ENCODE measurements around the gene RXRA. TPM values are rescaled to one million over a fixed set of nuclear protein-coding genes. Genes with fewer than 3 reads are reported as not detected.

Gene RXRA
- polyA plus RNA-seq, 1 donor from 2014 or later, result 2.7 TPM

DNA sequence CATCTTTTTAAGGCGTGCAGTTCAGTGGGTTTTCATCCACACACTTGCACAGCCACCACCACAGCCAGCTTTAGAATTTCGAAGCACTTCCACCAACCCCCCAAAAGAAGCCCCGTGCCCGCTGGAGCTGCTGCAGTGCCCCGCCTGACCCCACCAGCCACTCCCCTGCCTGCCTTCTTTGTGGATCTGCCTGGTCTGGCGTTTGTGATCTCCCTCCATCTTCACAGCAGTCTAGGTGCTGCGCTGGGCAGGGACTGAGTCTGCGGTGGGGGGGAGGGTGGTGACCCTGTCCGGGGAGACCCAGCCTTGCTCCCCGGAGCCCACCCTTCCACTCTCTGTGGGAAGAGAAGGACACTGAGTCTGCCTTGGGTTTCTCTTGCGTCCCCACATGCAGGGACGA lies 40.8 kb downstream of the RXRA start:
- Histone ChIP-seq H3K27ac (ENCODE audit: low read length) (no peak overlapping the region), H3K27me3 (ENCODE audit: insufficient read depth, low read depth, low read length) (no peaks in the 10 kb centered on the region), H3K79me2 (replicated peaks; ENCODE audit: insufficient read depth, low read length) (no peaks in the 10 kb centered on the region), H3K4me3 (ENCODE audit: low read length) (no peak overlapping the region), H3K9me3 (ENCODE audit: low read length) (no peaks in the 10 kb centered on the region), H2AFZ (ENCODE audit: low read depth, low read length) (no peak overlapping the region), H3K4me2 (ENCODE audit: low read length) (no peak overlapping the region), H3K36me3 (ENCODE audit: insufficient read depth, low read length) (no peaks in the 10 kb centered on the region), H3K9ac (ENCODE audit: low read length) (no peak overlapping the region), H3F3A (ENCODE audit: insufficient read depth, low read length, poor library complexity, severe bottlenecking) (no peaks in the 10 kb centered on the region), H4K20me1 (ENCODE audit: insufficient read depth) (no peaks in the 10 kb centered on the region), H3K9me2 (ENCODE audit: insufficient read depth, low read length) (no peaks in the 10 kb centered on the region)
- TF ChIP-seq MXI1 (conservative IDR thresholded peaks at IDR 0.05; ENCODE audit: poor library complexity, severe bottlenecking) (no peak), RAD21 (conservative IDR thresholded peaks at IDR 0.05) (no peak), POLR2AphosphoS5 (IDR thresholded peaks at IDR 0.05) (no peak), EZH2 (IDR thresholded peaks at IDR 0.05; ENCODE audit: borderline replicate concordance, insufficient read depth, low read length, poor library complexity, severe bottlenecking) (no peak), SMC3 (conservative IDR thresholded peaks at IDR 0.05; ENCODE audit: poor library complexity) (no peak), EP300 (conservative IDR thresholded peaks at IDR 0.05; ENCODE audit: poor library complexity, severe bottlenecking) (no peak), TAF1 (IDR thresholded peaks at IDR 0.05; ENCODE audit: low read depth) (no peak)
- TF ChIP-seq, protein P1, sequence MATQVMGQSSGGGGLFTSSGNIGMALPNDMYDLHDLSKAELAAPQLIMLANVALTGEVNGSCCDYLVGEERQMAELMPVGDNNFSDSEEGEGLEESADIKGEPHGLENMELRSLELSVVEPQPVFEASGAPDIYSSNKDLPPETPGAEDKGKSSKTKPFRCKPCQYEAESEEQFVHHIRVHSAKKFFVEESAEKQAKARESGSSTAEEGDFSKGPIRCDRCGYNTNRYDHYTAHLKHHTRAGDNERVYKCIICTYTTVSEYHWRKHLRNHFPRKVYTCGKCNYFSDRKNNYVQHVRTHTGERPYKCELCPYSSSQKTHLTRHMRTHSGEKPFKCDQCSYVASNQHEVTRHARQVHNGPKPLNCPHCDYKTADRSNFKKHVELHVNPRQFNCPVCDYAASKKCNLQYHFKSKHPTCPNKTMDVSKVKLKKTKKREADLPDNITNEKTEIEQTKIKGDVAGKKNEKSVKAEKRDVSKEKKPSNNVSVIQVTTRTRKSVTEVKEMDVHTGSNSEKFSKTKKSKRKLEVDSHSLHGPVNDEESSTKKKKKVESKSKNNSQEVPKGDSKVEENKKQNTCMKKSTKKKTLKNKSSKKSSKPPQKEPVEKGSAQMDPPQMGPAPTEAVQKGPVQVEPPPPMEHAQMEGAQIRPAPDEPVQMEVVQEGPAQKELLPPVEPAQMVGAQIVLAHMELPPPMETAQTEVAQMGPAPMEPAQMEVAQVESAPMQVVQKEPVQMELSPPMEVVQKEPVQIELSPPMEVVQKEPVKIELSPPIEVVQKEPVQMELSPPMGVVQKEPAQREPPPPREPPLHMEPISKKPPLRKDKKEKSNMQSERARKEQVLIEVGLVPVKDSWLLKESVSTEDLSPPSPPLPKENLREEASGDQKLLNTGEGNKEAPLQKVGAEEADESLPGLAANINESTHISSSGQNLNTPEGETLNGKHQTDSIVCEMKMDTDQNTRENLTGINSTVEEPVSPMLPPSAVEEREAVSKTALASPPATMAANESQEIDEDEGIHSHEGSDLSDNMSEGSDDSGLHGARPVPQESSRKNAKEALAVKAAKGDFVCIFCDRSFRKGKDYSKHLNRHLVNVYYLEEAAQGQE (IDR thresholded peaks at IDR 0.05; ENCODE audit: borderline replicate concordance), result no peak
- TF ChIP-seq, protein P2, sequence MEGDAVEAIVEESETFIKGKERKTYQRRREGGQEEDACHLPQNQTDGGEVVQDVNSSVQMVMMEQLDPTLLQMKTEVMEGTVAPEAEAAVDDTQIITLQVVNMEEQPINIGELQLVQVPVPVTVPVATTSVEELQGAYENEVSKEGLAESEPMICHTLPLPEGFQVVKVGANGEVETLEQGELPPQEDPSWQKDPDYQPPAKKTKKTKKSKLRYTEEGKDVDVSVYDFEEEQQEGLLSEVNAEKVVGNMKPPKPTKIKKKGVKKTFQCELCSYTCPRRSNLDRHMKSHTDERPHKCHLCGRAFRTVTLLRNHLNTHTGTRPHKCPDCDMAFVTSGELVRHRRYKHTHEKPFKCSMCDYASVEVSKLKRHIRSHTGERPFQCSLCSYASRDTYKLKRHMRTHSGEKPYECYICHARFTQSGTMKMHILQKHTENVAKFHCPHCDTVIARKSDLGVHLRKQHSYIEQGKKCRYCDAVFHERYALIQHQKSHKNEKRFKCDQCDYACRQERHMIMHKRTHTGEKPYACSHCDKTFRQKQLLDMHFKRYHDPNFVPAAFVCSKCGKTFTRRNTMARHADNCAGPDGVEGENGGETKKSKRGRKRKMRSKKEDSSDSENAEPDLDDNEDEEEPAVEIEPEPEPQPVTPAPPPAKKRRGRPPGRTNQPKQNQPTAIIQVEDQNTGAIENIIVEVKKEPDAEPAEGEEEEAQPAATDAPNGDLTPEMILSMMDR (IDR thresholded peaks at IDR 0.05; ENCODE audit: poor library complexity, severe bottlenecking), result no peak

DNA sequence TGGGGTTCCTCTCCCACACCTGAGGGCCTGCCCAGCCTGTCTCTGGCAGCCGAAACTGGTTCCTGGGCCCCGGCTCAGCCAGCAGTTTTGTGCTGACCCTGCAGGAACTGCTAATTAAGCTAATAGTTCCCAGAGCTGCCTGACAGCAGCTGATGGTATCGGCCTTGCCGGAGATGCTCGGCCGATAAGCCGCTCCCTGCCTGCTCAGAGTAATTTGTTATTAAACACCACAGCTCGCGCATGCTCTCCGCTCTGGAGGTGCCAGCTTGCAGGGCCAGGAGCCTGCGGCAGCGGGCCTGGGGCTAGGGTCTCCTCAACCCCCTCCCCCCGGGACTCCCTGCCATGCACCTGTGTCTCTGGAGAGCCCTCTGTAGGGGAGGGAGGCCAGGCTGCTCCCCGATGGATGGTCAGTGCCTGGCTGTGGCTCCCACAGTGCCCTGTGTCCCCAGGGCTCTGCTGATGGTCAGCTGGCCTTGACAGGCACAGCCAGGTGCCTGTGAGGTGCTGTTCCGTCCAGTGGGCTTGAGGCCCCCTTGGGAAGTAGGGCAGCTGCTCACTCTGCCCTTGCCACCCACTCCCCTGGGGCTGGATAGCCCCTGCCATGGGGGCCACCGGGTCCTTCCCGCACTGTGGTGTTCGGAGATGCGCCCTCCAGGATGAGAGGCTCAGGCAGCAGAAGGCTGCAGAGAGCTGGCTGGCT lies 41.7 kb downstream of the RXRA start:
- no peaks in the 10 kb centered on the region for H3K9me3 ChIP-seq (ENCODE audit: low read length)
- peak overlapping the region; percentile 52 for H3K27ac ChIP-seq (ENCODE audit: low read length)
- H3K4me3 ChIP-seq (ENCODE audit: low read length), result peak overlapping the region; percentile 23
- peak overlapping the region; percentile 40 for H3K9ac ChIP-seq (ENCODE audit: low read length)
- no peak overlapping the region for H2AFZ ChIP-seq (ENCODE audit: low read depth, low read length)
- peak; percentile 16 for TF ChIP-seq SMC3 (conservative IDR thresholded peaks at IDR 0.05; ENCODE audit: poor library complexity)
- peak; percentile 24 for TF ChIP-seq POLR2AphosphoS5 (IDR thresholded peaks at IDR 0.05)
- TF ChIP-seq, protein P1 (IDR thresholded peaks at IDR 0.05; ENCODE audit: borderline replicate concordance), result no peak
- no peaks in the 10 kb centered on the region for H4K20me1 ChIP-seq (ENCODE audit: insufficient read depth)
- no peaks in the 10 kb centered on the region for H3K79me2 ChIP-seq (replicated peaks; ENCODE audit: insufficient read depth, low read length)
- H3K27me3 ChIP-seq (ENCODE audit: insufficient read depth, low read depth, low read length), result no peaks in the 10 kb centered on the region
- no peak overlapping the region for H3K4me2 ChIP-seq (ENCODE audit: low read length)
- no peaks in the 10 kb centered on the region for H3K36me3 ChIP-seq (ENCODE audit: insufficient read depth, low read length)
- no peaks in the 10 kb centered on the region for H3F3A ChIP-seq (ENCODE audit: insufficient read depth, low read length, poor library complexity, severe bottlenecking)
- no peaks in the 10 kb centered on the region for H3K9me2 ChIP-seq (ENCODE audit: insufficient read depth, low read length)
